Fibroblast of the aortic adventitia (primary cell): ENCODE results near the gene KRTAP9-3. TPM values are rescaled to one million over a fixed set of nuclear protein-coding genes. Genes with fewer than 3 reads are reported as not detected.
"Not testable (repeated sequence)": the region's sequence is repeated elsewhere in the genome, so short reads cannot be mapped to it uniquely, and the experiment has no call there.

Source experiments
- DNase-seq: peaks from one replicate; pipeline ENCODE4 v3.0.0-alpha.2; 2010; ENCODE audit warnings: low read depth
- H3K4me3 ChIP-seq: 2 replicates; pipeline ENCODE4 v1.5.1; 2011; ENCODE audit warnings: low read depth, mild to moderate bottlenecking, control low read depth, low read length, moderate library complexity
- CTCF ChIP-seq: IDR thresholded peaks from 2 replicates; pipeline ENCODE4 v1.5.1; 2011; ENCODE audit warnings: mild to moderate bottlenecking, low read length, control low read depth, inconsistent platforms; ENCODE audit not compliant: insufficient read depth
- small RNA-seq: library from RNA; depleted of rRNA; stranded (forward); fragments of <200 nt; gene quantifications from one replicate; pipeline ENCODE3, GENCODE V24; 2012
- total RNA-seq: library from RNA; depleted of rRNA; stranded (reverse); fragments of >200 nt; gene quantifications from 2 replicates; pipeline ENCODE4 v1.2.3, GENCODE V29; 2012; ENCODE audit warnings: low replicate concordance

KRTAP9-3 gene
- total RNA-seq, 1 donor = not detected

- no peak for TF ChIP-seq CTCF
- H3K4me3 ChIP-seq = no peak overlapping the region
- DNase-seq = no peak
Observed at GRCh38 chr17:41271858-41272257, 39.6 kb downstream of the KRTAP9-3 start.

- not testable (repeated sequence) for DNase-seq, H3K4me3 ChIP-seq
Observed at GRCh38 chr17:41275648-41276190, 43.5 kb downstream of the KRTAP9-3 start, which contains the start of gene KRTAP9-7. KRTAP9-7 (plus strand) TSS chr17:41275698; CDS start chr17:41275698, 0 bp downstream.

GRCh38 chr17:41278176-41278955, 46.1 kb downstream of the KRTAP9-3 start:
- no peak for TF ChIP-seq CTCF
- no peak overlapping the region for H3K4me3 ChIP-seq
- no peak for DNase-seq

Small RNA genes lying within 50 kb of the gene (small RNA-seq; reads per million reads assigned to genes)
- gene KRTAP4-17P (not detected), gene KRTAP9-10P (not detected)

Other genes starting within 250 kb of the KRTAP9-3 start
- not detected in 2 replicates for gene KRT40, start 248.1 kb upstream of the KRTAP9-3 start, total RNA-seq
- gene KRTAP3-3, start 238.3 kb upstream of the KRTAP9-3 start, total RNA-seq = not detected in 2 replicates
- gene KRTAP3-2, start 232.5 kb upstream of the KRTAP9-3 start, total RNA-seq = not detected in 2 replicates
- gene KRTAP3-1, start 223.3 kb upstream of the KRTAP9-3 start, total RNA-seq = not detected in 2 replicates
- 1.4 TPM in 1 of 2 replicates, not detected in the other for gene KRTAP1-5, start 205.2 kb upstream of the KRTAP9-3 start, total RNA-seq
- gene KRTAP1-4, start 202.3 kb upstream of the KRTAP9-3 start, total RNA-seq = not detected in 2 replicates
- gene KRTAP1-3, start 197.6 kb upstream of the KRTAP9-3 start, total RNA-seq = not detected in 2 replicates
- gene KRTAP1-1, start 191.0 kb upstream of the KRTAP9-3 start, total RNA-seq = not detected in 2 replicates
- gene KRTAP2-1, start 185.1 kb upstream of the KRTAP9-3 start, total RNA-seq = not detected in 2 replicates
- gene KRTAP2-2, start 177.2 kb upstream of the KRTAP9-3 start, total RNA-seq = not detected in 2 replicates
- not detected in 2 replicates for gene KRTAP2-3, start 172.3 kb upstream of the KRTAP9-3 start, total RNA-seq
- gene KRTAP2-4, start 166.6 kb upstream of the KRTAP9-3 start, total RNA-seq = not detected in 2 replicates
- not detected in 2 replicates for gene KRTAP4-7, start 148.3 kb upstream of the KRTAP9-3 start, total RNA-seq
- gene KRTAP4-8, start 134.3 kb upstream of the KRTAP9-3 start, total RNA-seq = not detected in 2 replicates
- gene KRTAP4-16, start 130.2 kb upstream of the KRTAP9-3 start, total RNA-seq = not detected in 2 replicates
- not detected in 2 replicates for gene KRTAP4-9, start 127.1 kb upstream of the KRTAP9-3 start, total RNA-seq
- not detected in 2 replicates for gene KRTAP4-11, start 114.1 kb upstream of the KRTAP9-3 start, total RNA-seq
- gene KRTAP4-12, start 108.3 kb upstream of the KRTAP9-3 start, total RNA-seq = not detected in 2 replicates
- not detected in 2 replicates for gene KRTAP4-6, start 91.9 kb upstream of the KRTAP9-3 start, total RNA-seq
- not detected in 2 replicates for gene KRTAP4-5, start 82.6 kb upstream of the KRTAP9-3 start, total RNA-seq
- gene KRTAP4-4, start 71.7 kb upstream of the KRTAP9-3 start, total RNA-seq = not detected in 2 replicates
- not detected in 2 replicates for gene KRTAP4-3, start 64.2 kb upstream of the KRTAP9-3 start, total RNA-seq
- gene KRTAP4-2, start 54.2 kb upstream of the KRTAP9-3 start, total RNA-seq = not detected in 2 replicates
- gene KRTAP4-1, start 47.5 kb upstream of the KRTAP9-3 start, total RNA-seq = not detected in 2 replicates
- gene KRTAP9-1, start 42.6 kb upstream of the KRTAP9-3 start, total RNA-seq = not detected in 2 replicates
- not detected in 2 replicates for gene KRTAP9-2, start 5.8 kb upstream of the KRTAP9-3 start, total RNA-seq
- gene KRTAP9-8, start 5.5 kb downstream of the KRTAP9-3 start, total RNA-seq = not detected in 2 replicates
- not detected in 2 replicates for gene KRTAP9-4, start 17.2 kb downstream of the KRTAP9-3 start, total RNA-seq
- not detected in 2 replicates for gene KRTAP9-9, start 22.9 kb downstream of the KRTAP9-3 start, total RNA-seq
- gene KRTAP9-6, start 32.9 kb downstream of the KRTAP9-3 start, total RNA-seq = not detected in 2 replicates
- not detected in 2 replicates for gene KRTAP9-7, start 43.2 kb downstream of the KRTAP9-3 start, total RNA-seq
- not detected in 2 replicates for gene KRTAP29-1, start 70.4 kb downstream of the KRTAP9-3 start, total RNA-seq
- not detected in 2 replicates for gene KRTAP16-1, start 76.9 kb downstream of the KRTAP9-3 start, total RNA-seq
- gene KRTAP17-1, start 83.3 kb downstream of the KRTAP9-3 start, total RNA-seq = not detected in 2 replicates
- not detected in 2 replicates for gene KRT33A, start 118.4 kb downstream of the KRTAP9-3 start, total RNA-seq
- not detected in 2 replicates for gene KRT33B, start 137.4 kb downstream of the KRTAP9-3 start, total RNA-seq
- 0.45 TPM in 1 of 2 replicates, not detected in the other for gene KRT34, start 149.9 kb downstream of the KRTAP9-3 start, total RNA-seq
- gene KRT31, start 165.2 kb downstream of the KRTAP9-3 start, total RNA-seq = 0.09 TPM in 1 of 2 replicates, not detected in the other
- gene KRT37, start 192.1 kb downstream of the KRTAP9-3 start, total RNA-seq = not detected in 2 replicates
- gene KRT38, start 208.5 kb downstream of the KRTAP9-3 start, total RNA-seq = not detected in 2 replicates
- gene KRT32, start 234.9 kb downstream of the KRTAP9-3 start, total RNA-seq = 0.09 TPM in 1 of 2 replicates, not detected in the other
- not detected in 2 replicates for gene KRT35, start 248.7 kb downstream of the KRTAP9-3 start, total RNA-seq